ENCODE data around the gene APOF.
"Not testable (repeated sequence)": the region's sequence is repeated elsewhere in the genome, so short reads cannot be mapped to it uniquely, and the experiment has no call there.

Gene APOF

GRCh38 chr12:56335527-56335926, 27.1 kb downstream of the APOF start:
- not testable (repeated sequence) for H4K8ac ChIP-seq (ENCODE audit: low read length); H3K23ac ChIP-seq (ENCODE audit: low read length in 2 of 2); H3K27me3 ChIP-seq (ENCODE audit: control insufficient read depth in 1 of 2, insufficient read depth in 1 of 2, low read length in 2 of 2); H2BK120ac ChIP-seq (ENCODE audit: low read depth, low read length); H2AK5ac ChIP-seq (ENCODE audit: low read length, severe bottlenecking); H2BK5ac ChIP-seq (ENCODE audit: low read depth, low read length, poor library complexity, severe bottlenecking); H3K14ac ChIP-seq (ENCODE audit: low read length in 2 of 2); H3K79me1 ChIP-seq (replicated peaks; ENCODE audit: low read length, poor library complexity, severe bottlenecking); H3K18ac ChIP-seq (ENCODE audit: low read depth in 1 of 2, low read length in 2 of 2); H2AFZ ChIP-seq (ENCODE audit: low read depth, low read length); H3K4ac ChIP-seq (ENCODE audit: low read depth in 1 of 2, low read length in 2 of 2); H3K27ac ChIP-seq (ENCODE audit: low read length, poor library complexity, severe bottlenecking); H3K9ac ChIP-seq (ENCODE audit: low read length); H2BK15ac ChIP-seq (ENCODE audit: low read depth, poor library complexity, severe bottlenecking); H3K36me3 ChIP-seq (ENCODE audit: control insufficient read depth in 1 of 2, insufficient read depth in 2 of 2, low read depth in 1 of 2, low read length in 2 of 2); H3K4me2 ChIP-seq (ENCODE audit: low read length, poor library complexity, severe bottlenecking); H3K9me3 ChIP-seq (ENCODE audit: control insufficient read depth, low read length); H4K91ac ChIP-seq (ENCODE audit: low read length); H2BK12ac ChIP-seq (ENCODE audit: low read length in 2 of 2); H3K4me3 ChIP-seq (ENCODE audit: insufficient read depth in 1 of 2, low read depth in 1 of 2, low read length in 2 of 2); DNase-seq
- 95% methylated on average over 8 of the region's 8 CpGs for WGBS
- peaks cover 12% of the 10 kb centered on the region for H3K4me1 ChIP-seq (ENCODE audit: control insufficient read depth, insufficient read depth, low read depth, low read length)

DNA sequence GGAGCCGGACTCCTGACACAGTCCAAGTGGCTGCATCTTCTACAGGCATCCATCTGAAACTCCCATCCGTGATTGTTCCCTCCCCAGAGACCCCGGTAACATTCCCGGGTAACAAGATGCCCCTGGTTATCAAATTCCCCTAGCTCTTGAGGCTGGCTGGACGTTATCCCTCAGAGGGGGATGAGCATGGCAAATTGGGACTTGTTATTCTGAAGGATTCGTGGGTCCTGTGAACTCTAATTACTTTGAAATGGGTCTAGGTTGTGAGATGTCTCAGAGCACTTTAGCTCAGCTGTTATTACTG, 28.2 kb downstream of the APOF start:
- Histone ChIP-seq H3K36me3 (ENCODE audit: control insufficient read depth in 1 of 2, insufficient read depth in 2 of 2, low read depth in 1 of 2, low read length in 2 of 2) (no peaks in the 10 kb centered on the region), H3K18ac (ENCODE audit: low read depth in 1 of 2, low read length in 2 of 2) (peak overlapping the region in 1 of 2 experiments; percentile 20), H2AFZ (ENCODE audit: low read depth, low read length) (no peak overlapping the region), H3K14ac (ENCODE audit: low read length in 2 of 2) (no peak overlapping the region), H3K4me3 (ENCODE audit: insufficient read depth in 1 of 2, low read depth in 1 of 2, low read length in 2 of 2) (peak overlapping the region; percentile 52 to 90), H3K27me3 (ENCODE audit: control insufficient read depth in 1 of 2, insufficient read depth in 1 of 2, low read length in 2 of 2) (no peaks in the 10 kb centered on the region), H3K9me3 (ENCODE audit: control insufficient read depth, low read length) (no peaks in the 10 kb centered on the region), H4K8ac (ENCODE audit: low read length) (peak overlapping the region; percentile 84), H3K4me1 (ENCODE audit: control insufficient read depth, insufficient read depth, low read depth, low read length) (peaks cover 12% of the 10 kb centered on the region), H3K4ac (ENCODE audit: low read depth in 1 of 2, low read length in 2 of 2) (peak overlapping the region in 1 of 2 experiments; percentile 77), H4K91ac (ENCODE audit: low read length) (no peak overlapping the region), H2BK5ac (ENCODE audit: low read depth, low read length, poor library complexity, severe bottlenecking) (no peak overlapping the region), H2BK15ac (ENCODE audit: low read depth, poor library complexity, severe bottlenecking) (no peak overlapping the region), H3K27ac (ENCODE audit: low read length, poor library complexity, severe bottlenecking) (peak overlapping the region; percentile 94), H3K9ac (ENCODE audit: low read length) (peak overlapping the region; percentile 98), H2BK120ac (ENCODE audit: low read depth, low read length) (peak overlapping the region; percentile 84), H2BK12ac (ENCODE audit: low read length in 2 of 2) (no peak overlapping the region), H3K79me1 (replicated peaks; ENCODE audit: low read length, poor library complexity, severe bottlenecking) (peaks cover 3% of the 10 kb centered on the region), H3K4me2 (ENCODE audit: low read length, poor library complexity, severe bottlenecking) (peak overlapping the region; percentile 91), H2AK5ac (ENCODE audit: low read length, severe bottlenecking) (peak overlapping the region; percentile 95), H3K23ac (ENCODE audit: low read length in 2 of 2) (no peak overlapping the region)
- WGBS = 45% methylated on average over 5 of the region's 6 CpGs
- no peak for DNase-seq

DNA sequence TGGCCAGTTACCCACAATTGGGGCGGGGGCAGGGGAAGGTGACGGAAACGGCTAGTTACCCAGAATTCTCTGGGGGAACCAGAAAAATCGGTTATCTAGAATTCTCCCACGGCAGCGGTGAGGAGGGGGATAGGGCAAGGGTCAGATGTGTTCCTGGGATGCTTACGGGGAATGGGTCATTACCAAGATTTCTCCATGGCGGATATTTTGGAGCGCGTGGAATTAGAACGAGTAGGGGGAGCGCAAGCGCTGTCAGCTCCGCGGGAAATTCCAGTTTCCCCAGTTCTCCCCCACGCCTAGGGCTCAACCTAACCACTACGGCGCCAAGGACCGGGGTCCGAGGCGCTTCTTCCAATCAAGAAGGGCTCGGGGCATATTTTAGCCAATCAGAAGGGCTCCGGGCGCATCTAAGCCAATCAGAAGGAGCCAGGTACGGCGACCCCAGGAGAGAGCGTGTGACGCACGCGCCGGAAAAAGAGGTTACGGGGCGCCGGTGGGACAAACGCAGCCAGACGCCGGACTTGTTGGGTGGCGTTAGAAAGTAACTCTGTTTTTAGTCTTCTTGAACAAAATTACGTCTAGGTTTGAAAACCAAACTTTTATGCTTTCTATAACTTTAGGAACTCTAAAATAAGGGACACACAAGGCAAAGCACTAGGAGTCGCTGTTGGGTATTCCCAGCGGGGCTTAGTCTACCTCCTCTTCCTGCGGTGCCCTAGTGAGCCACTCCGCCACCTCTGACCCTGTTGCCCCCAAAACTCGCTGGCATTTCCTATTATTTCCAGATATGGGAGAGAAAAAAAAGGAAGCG, 28.8 kb downstream of the APOF start, which contains the start of gene PAN2:
PAN2 (minus strand) TSS at position 322 of the 811 bp plus-strand sequence. CDS start 906 bp downstream, outside the sequence.
- peak within 1 kb of the TSS; percentile 91 for H3K4me2 ChIP-seq (ENCODE audit: low read length, poor library complexity, severe bottlenecking)
- H3K79me1 ChIP-seq (replicated peaks; ENCODE audit: low read length, poor library complexity, severe bottlenecking) = peaks cover 3% of the 10 kb centered on the region
- H3K4me3 ChIP-seq (ENCODE audit: insufficient read depth in 1 of 2, low read depth in 1 of 2, low read length in 2 of 2) = peak within 1 kb of the TSS; percentile 52 to 90
- H2BK120ac ChIP-seq (ENCODE audit: low read depth, low read length) = peak within 1 kb of the TSS; percentile 84
- H2AK5ac ChIP-seq (ENCODE audit: low read length, severe bottlenecking) = peak within 1 kb of the TSS; percentile 95
- peak within 1 kb of the TSS; percentile 78 for H2AFZ ChIP-seq (ENCODE audit: low read depth, low read length)
- 2% methylated on average over 39 of the region's 45 CpGs for WGBS
- DNase-seq = peak; percentile 97
- peak within 1 kb of the TSS in 1 of 2 experiments; percentile 4 for H2BK12ac ChIP-seq (ENCODE audit: low read length in 2 of 2)
- H4K8ac ChIP-seq (ENCODE audit: low read length) = peak within 1 kb of the TSS; percentile 84
- H3K27ac ChIP-seq (ENCODE audit: low read length, poor library complexity, severe bottlenecking) = peak within 1 kb of the TSS; percentile 96
- H3K18ac ChIP-seq (ENCODE audit: low read depth in 1 of 2, low read length in 2 of 2) = peak within 1 kb of the TSS; percentile 68
- no peaks in the 10 kb centered on the region for H3K27me3 ChIP-seq (ENCODE audit: control insufficient read depth in 1 of 2, insufficient read depth in 1 of 2, low read length in 2 of 2)
- no peak within 1 kb of the TSS for H3K23ac ChIP-seq (ENCODE audit: low read length in 2 of 2)
- no peaks in the 10 kb centered on the region for H3K36me3 ChIP-seq (ENCODE audit: control insufficient read depth in 1 of 2, insufficient read depth in 2 of 2, low read depth in 1 of 2, low read length in 2 of 2)
- no peak within 1 kb of the TSS for H2BK15ac ChIP-seq (ENCODE audit: low read depth, poor library complexity, severe bottlenecking)
- H3K9ac ChIP-seq (ENCODE audit: low read length) = peak within 1 kb of the TSS; percentile 98
- no peaks in the 10 kb centered on the region for H3K9me3 ChIP-seq (ENCODE audit: control insufficient read depth, low read length)
- H4K91ac ChIP-seq (ENCODE audit: low read length) = peak within 1 kb of the TSS; percentile 62
- no peak within 1 kb of the TSS for H3K14ac ChIP-seq (ENCODE audit: low read length in 2 of 2)
- peaks cover 10% of the 10 kb centered on the region for H3K4me1 ChIP-seq (ENCODE audit: control insufficient read depth, insufficient read depth, low read depth, low read length)
- peak within 1 kb of the TSS; percentile 67 for H2BK5ac ChIP-seq (ENCODE audit: low read depth, low read length, poor library complexity, severe bottlenecking)
- H3K4ac ChIP-seq (ENCODE audit: low read depth in 1 of 2, low read length in 2 of 2) = peak within 1 kb of the TSS; percentile 25 to 92

GRCh38 chr12:56333197-56333678, 29.4 kb downstream of the APOF start:
- peak overlapping the region in 1 of 2 experiments; percentile 90 for H3K4me3 ChIP-seq (ENCODE audit: insufficient read depth in 1 of 2, low read depth in 1 of 2, low read length in 2 of 2)

More at GRCh38 chr12:56333197-56333678, 29.4 kb downstream of the APOF start:
- Histone ChIP-seq H3K27me3 (ENCODE audit: control insufficient read depth in 1 of 2, insufficient read depth in 1 of 2, low read length in 2 of 2) (no peaks in the 10 kb centered on the region), H3K27ac (ENCODE audit: low read length, poor library complexity, severe bottlenecking) (peak overlapping the region; percentile 96), H3K14ac (ENCODE audit: low read length in 2 of 2) (no peak overlapping the region), H2BK15ac (ENCODE audit: low read depth, poor library complexity, severe bottlenecking) (no peak overlapping the region), H3K79me1 (replicated peaks; ENCODE audit: low read length, poor library complexity, severe bottlenecking) (peaks cover 3% of the 10 kb centered on the region), H2AFZ (ENCODE audit: low read depth, low read length) (peak overlapping the region; percentile 78), H4K8ac (ENCODE audit: low read length) (peak overlapping the region; percentile 56), H3K4ac (ENCODE audit: low read depth in 1 of 2, low read length in 2 of 2) (peak overlapping the region in 1 of 2 experiments; percentile 92), H3K36me3 (ENCODE audit: control insufficient read depth in 1 of 2, insufficient read depth in 2 of 2, low read depth in 1 of 2, low read length in 2 of 2) (peaks cover 0 to under 1% of the 10 kb centered on the region in 2 experiments), H2AK5ac (ENCODE audit: low read length, severe bottlenecking) (peak overlapping the region; percentile 26), H3K18ac (ENCODE audit: low read depth in 1 of 2, low read length in 2 of 2) (peak overlapping the region; percentile 68), H2BK5ac (ENCODE audit: low read depth, low read length, poor library complexity, severe bottlenecking) (no peak overlapping the region), H3K9ac (ENCODE audit: low read length) (peak overlapping the region; percentile 98), H4K91ac (ENCODE audit: low read length) (peak overlapping the region; percentile 62), H3K4me2 (ENCODE audit: low read length, poor library complexity, severe bottlenecking) (peak overlapping the region; percentile 72), H3K9me3 (ENCODE audit: control insufficient read depth, low read length) (no peaks in the 10 kb centered on the region), H3K4me1 (ENCODE audit: control insufficient read depth, insufficient read depth, low read depth, low read length) (peaks cover 6% of the 10 kb centered on the region), H3K23ac (ENCODE audit: low read length in 2 of 2) (no peak overlapping the region), H2BK12ac (ENCODE audit: low read length in 2 of 2) (peak overlapping the region in 1 of 2 experiments; percentile 4), H2BK120ac (ENCODE audit: low read depth, low read length) (no peak overlapping the region)
- 89% methylated on average over 2 of the region's 8 CpGs for WGBS
- no peak for DNase-seq

Data from mesenchymal stem cell (in vitro differentiated cells and primary cell).